Gastrocnemius medialis (tissue), 4 donors: ENCODE measurements around the gene ACSF2. TPM values are rescaled to one million over a fixed set of nuclear protein-coding genes. Genes with fewer than 3 reads are reported as not detected.

Experiments
- ATAC-seq, 2 donors: fragments of 150-250 bp; one replicate each; pipeline ENCODE4 v1.9.1; 2016
- DNase-seq, 2 donors: peaks; one replicate each; pipeline ENCODE4 v3.0.0-alpha.2; 2019
- H3K27ac ChIP-seq, 4 donors: fragments of 200-600 bp; sonication (generic); 1 replicate in 1 of 4; 2 replicates in 3 of 4; pipeline ENCODE4 v1.5.1; 2016 to 2018; ENCODE audit warnings: mild to moderate bottlenecking in 2 of 4, moderate library complexity in 1 of 4
- H3K27me3 ChIP-seq, 3 donors: fragments of 200-600 bp; sonication (generic) in 2 of 3; 1 replicate in 1 of 3; 2 replicates in 2 of 3; pipeline versions ENCODE4 v1.5.1 to v1.6.0; 2016 to 2019; ENCODE audit warnings: mild to moderate bottlenecking in 1 of 3, moderate library complexity in 1 of 3
- H3K36me3 ChIP-seq, 2 donors: fragments of 200-600 bp; sonication (generic) in 1 of 2; one replicate each; pipeline ENCODE4 v1.5.1; 2017 to 2018
- H3K4me1 ChIP-seq, 2 donors: fragments of 200-600 bp; sonication (generic) in 1 of 2; one replicate each; pipeline ENCODE4 v1.5.1; 2016 to 2017; ENCODE audit warnings: mild to moderate bottlenecking in 2 of 2
- H3K4me3 ChIP-seq, 4 donors: fragments of 200-600 bp; sonication (generic) in 3 of 4; 1 replicate in 1 of 4; 2 replicates in 3 of 4; pipeline ENCODE4 v1.5.1; 2016 to 2019; ENCODE audit warnings: mild to moderate bottlenecking in 2 of 4
- H3K9me3 ChIP-seq, 3 donors: fragments of 200-600 bp; sonication (generic) in 2 of 3; 1 replicate in 1 of 3; 2 replicates in 2 of 3; pipeline ENCODE4 v1.5.1; 2016 to 2019
- POLR2A ChIP-seq, 2 donors: fragments of 450-650 bp; IDR thresholded peaks; one replicate each; pipeline ENCODE4 v1.6.1; 2017; ENCODE audit warnings: antibody characterized with exemption in 2 of 2, mild to moderate bottlenecking in 2 of 2, moderate library complexity in 2 of 2
- in situ Hi-C, 4 donors: fragments of 200-750 bp; cut with MboI; loops; one replicate each; pipeline versions ENCODE4 v1.15.0 to v1.8.0; 2017; ENCODE audit warnings: low sequenced_read_pairs in 4 of 4
- intact Hi-C: fragments of 100-400 bp; cut with DNase I; formaldehyde crosslinking; loops from one replicate; pipeline ENCODE4 v1.15.1; 2023; ENCODE audit warnings: low total_unique reads
- total RNA-seq, 4 donors: library from RNA; depleted of rRNA; stranded (reverse); fragments of >200 nt; gene quantifications; one replicate each; pipeline versions ENCODE4 v1.1.0 to v1.2.3, GENCODE V29; 2016
- TF ChIP-seq, protein P1 (sequence below), 5 experiments: fragments of 450-650 bp in 3 of 5; fragments of 200-600 bp in 2 of 5; sonication (generic) in 2 of 5; IDR thresholded peaks in 4 of 5; conservative IDR thresholded peaks in 1 of 5; 1 replicate in 4 of 5; 2 replicates in 1 of 5; pipeline ENCODE4 v1.5.1; 2016 to 2019; ENCODE audit warnings: antibody characterized with exemption in 5 of 5, mild to moderate bottlenecking in 3 of 5, moderate library complexity in 3 of 5

ACSF2 gene
- total RNA-seq, 4 donors from 2014 or later = 8.7 to 61.4 (median 34.2) TPM

DNA sequence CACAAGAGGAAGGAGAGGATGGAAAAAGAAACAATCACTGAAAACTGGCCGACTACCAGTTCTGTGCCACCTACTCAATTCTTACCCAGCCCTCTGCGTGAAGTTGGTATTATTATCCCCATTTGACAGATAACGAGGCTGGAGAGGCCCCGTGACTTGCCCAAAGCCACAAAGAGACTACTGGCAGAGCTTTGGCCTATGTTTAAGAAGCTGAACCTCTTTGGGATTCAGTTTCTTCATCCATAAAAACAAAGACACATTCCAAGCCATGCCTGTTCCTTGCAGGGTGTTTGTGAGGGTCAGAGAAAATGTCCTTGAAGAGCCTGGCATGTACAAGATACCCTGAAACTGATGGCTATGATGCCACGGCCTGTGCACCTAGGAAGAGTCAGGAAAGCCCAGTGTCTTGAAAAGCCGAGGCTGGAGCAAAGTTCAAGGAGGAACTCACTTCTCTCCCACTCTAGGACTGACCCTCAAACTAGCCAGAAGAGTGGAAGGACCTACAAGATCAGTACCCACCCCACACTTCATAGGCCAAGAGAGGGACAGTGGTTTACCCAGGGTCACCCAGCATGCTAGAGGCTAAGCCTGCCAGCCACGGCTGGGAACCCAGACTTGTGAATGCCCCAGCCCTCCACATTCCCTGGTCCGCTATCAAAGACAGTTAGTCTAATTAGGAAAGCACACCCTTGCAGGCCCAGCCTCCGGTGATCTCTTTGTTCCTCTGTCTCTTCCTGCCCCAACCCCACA lies 1.6 kb upstream of the ACSF2 start:
- intact Hi-C loops = loop anchor here (10.0 kb wide), 2 partner anchors 330 to 520 kb away; partner anchors contain the start of gene PDK2
- H3K27ac ChIP-seq = peak overlapping the region; percentile 93 to 96 (median 94)
- ATAC-seq (no peak), DNase-seq (no peak)
- H3K4me1 ChIP-seq = peaks cover 26 to 36% of the 10 kb centered on the region in 2 donors
- no peak for TF ChIP-seq POLR2A (IDR thresholded peaks at IDR 0.05)
- TF ChIP-seq, protein P1, sequence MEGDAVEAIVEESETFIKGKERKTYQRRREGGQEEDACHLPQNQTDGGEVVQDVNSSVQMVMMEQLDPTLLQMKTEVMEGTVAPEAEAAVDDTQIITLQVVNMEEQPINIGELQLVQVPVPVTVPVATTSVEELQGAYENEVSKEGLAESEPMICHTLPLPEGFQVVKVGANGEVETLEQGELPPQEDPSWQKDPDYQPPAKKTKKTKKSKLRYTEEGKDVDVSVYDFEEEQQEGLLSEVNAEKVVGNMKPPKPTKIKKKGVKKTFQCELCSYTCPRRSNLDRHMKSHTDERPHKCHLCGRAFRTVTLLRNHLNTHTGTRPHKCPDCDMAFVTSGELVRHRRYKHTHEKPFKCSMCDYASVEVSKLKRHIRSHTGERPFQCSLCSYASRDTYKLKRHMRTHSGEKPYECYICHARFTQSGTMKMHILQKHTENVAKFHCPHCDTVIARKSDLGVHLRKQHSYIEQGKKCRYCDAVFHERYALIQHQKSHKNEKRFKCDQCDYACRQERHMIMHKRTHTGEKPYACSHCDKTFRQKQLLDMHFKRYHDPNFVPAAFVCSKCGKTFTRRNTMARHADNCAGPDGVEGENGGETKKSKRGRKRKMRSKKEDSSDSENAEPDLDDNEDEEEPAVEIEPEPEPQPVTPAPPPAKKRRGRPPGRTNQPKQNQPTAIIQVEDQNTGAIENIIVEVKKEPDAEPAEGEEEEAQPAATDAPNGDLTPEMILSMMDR (IDR thresholded peaks at IDR 0.05 in 4 of 5, conservative IDR thresholded peaks at IDR 0.05 in 1 of 5) = no peak
- H3K36me3 ChIP-seq = no peaks in the 10 kb centered on the region
- in situ Hi-C loops = loop anchor here in 1 of 4 donors (10.0 kb wide), 1 partner anchor 50 kb away; the partner anchor contains the start of gene RSAD1
- no peaks in the 10 kb centered on the region for H3K27me3 ChIP-seq
- H3K4me3 ChIP-seq = no peak overlapping the region
- H3K9me3 ChIP-seq = no peaks in the 10 kb centered on the region

DNA sequence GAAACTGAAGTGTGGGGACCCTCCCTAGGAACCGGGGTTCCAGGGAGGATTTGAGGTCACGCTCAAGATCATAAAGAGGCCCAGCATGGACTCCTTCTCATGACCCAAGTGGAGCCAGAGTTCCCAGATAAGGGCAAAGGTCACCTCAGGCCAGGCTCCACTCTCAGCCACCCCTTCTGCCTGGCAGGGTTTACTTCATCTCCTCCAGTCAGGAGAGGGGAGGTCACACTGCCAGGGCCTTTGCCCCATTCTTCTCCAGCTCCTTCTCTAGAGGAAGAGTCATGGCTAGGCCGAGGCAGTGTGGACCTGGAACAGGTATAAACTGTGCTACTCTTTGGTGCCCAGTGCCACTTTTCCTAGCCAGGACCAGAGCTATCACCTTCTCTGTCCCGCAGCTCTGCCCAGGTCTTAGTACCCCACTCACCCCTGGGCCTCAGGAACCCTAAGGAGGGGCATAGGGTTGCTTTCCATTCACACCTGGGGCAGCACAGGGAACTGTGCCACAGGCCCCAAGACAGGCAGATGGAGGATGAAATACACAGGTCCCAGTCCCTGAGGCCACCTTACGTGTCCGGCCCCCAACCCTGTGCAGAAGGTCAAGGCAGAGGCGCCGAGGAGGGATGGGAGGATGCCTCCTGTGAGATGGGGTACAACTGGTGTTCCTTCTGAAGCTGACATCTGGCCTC lies 879 bp upstream of the ACSF2 start:
- Histone ChIP-seq H3K27me3 (no peaks in the 10 kb centered on the region), H3K9me3 (no peaks in the 10 kb centered on the region), H3K4me3 (peak overlapping the region; percentile 68 to 94 (median 86)), H3K27ac (peak overlapping the region; percentile 93 to 96 (median 94)), H3K36me3 (no peaks in the 10 kb centered on the region), H3K4me1 (peaks cover 33 to 43% of the 10 kb centered on the region in 2 donors)
- DNase-seq = no peak
- TF ChIP-seq, protein P1 (IDR thresholded peaks at IDR 0.05 in 4 of 5, conservative IDR thresholded peaks at IDR 0.05 in 1 of 5) = no peak
- no peak for TF ChIP-seq POLR2A (IDR thresholded peaks at IDR 0.05)
- no peak for ATAC-seq
- intact Hi-C loops = loop anchor here (5.0 to 10.0 kb wide), 3 partner anchors 248 to 520 kb away; partner anchors contain the start of gene PDK2
- in situ Hi-C loops = loop anchor here in 1 of 4 donors (10.0 kb wide), 1 partner anchor 50 kb away; the partner anchor contains the start of gene RSAD1

DNA sequence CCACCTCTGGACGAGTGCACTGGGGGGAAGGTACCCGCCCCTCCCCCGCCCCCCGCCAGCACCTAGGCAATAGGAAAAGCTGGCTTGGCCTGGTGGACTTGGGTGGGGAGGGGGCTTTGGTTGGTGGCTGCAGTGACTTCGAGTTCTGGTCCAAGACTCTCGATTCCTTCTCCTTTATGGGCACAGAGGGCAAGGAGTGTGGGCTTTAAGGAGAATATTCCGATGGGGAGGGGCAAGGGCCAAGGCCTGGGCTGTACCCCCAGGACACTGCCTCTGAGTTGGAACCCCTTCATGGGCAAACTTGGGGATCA lies 409 bp downstream of the ACSF2 start:
- in situ Hi-C loops = loop anchor here in 1 of 4 donors (10.0 kb wide), 1 partner anchor 48 kb away; the partner anchor contains the start of gene RSAD1

More for the DNA sequence above, 409 bp downstream of the ACSF2 start:
- H3K27ac ChIP-seq = peak overlapping the region; percentile 93 to 96 (median 94)
- TF ChIP-seq, protein P1 (IDR thresholded peaks at IDR 0.05 in 4 of 5, conservative IDR thresholded peaks at IDR 0.05 in 1 of 5) = no peak
- TF ChIP-seq POLR2A (IDR thresholded peaks at IDR 0.05) = no peak
- ATAC-seq (peak in 1 of 2 donors; percentile 1), DNase-seq (no peak)
- H3K27me3 ChIP-seq = no peaks in the 10 kb centered on the region
- peaks cover 46 to 55% of the 10 kb centered on the region in 2 donors for H3K4me1 ChIP-seq
- peak overlapping the region; percentile 68 to 94 (median 86) for H3K4me3 ChIP-seq
- intact Hi-C loops = loop anchor here (2.0 to 10.0 kb wide), 4 partner anchors 52 to 518 kb away; partner anchors contain the start of genes PDK2 and RSAD1
- H3K9me3 ChIP-seq = no peaks in the 10 kb centered on the region
- no peaks in the 10 kb centered on the region for H3K36me3 ChIP-seq
